Activated CD4-positive, CD25-positive, alpha-beta regulatory T cell treated with anti-CD3 and anti-CD28 coated beads, Interleukin-2, amount 50 U/mL, for 72 hours (primary cell): ENCODE results near the gene PSMB1.

Source experiments
- DNase-seq: peaks from one replicate; pipeline ENCODE4 v3.0.0; 2021

Gene PSMB1

DNA sequence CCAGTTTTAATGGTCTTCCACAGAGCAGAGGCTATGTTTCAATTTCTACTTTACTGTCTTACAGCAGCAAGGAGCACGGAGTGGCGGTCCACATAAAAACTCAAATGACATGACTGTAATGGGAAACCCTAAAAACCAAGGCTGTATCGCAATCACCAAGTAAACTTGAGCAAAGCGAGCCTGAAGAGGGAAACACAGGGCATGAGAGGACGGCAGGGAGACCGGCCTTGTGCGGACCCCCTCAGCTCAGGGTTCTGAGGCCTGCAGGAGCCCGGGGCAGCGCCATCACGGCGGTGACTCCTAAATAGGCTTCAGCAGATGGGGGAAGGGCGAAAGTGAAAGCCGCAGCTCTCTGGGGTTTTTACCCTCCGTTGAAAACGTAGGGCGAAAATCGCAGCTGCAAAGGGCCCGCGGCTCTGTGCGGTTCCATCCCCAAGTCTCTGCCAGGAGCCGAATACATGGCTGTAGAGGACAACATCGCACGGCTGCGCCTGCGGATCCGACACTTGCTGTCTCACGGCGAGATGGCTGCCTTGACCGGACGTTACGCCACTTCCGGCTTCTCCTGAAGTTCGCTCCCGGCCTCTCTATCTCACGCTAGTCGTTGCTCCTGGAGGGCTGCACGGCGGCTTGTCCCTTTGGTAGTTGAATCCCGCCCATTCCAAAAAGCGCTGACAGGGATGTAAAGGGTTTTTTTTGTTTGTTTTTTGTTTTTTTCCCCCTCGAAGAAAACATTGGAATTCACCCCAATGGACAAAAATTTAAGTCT lies at the start of gene PSMB1:
TSS of gene PSMB1 (minus strand) at position 543 of the 769 bp plus-strand sequence. CDS start at position 478, 65 bp downstream.
- DNase-seq = peak; percentile 79

DNA sequence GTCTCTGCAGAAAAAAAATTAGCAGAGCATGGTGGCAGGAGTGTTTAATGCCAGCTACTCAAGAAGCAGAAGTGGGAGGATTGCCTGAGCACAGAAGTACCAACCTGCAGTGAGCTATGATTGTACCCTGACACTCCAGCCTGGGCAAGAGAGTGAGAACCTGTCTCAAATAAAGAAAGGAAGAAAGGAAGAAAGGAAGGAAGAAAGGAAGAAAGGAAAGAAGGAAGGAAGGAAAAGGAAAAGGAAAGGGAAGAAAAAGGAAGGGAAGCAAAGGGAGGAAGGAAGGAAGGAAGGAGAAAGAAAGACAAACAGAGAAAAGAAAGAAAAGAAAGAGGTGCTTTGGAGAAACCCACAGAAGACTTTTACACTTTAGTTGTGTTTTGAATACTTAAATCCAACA lies 44.2 kb upstream of the PSMB1 start:
- no peak for DNase-seq

DNA sequence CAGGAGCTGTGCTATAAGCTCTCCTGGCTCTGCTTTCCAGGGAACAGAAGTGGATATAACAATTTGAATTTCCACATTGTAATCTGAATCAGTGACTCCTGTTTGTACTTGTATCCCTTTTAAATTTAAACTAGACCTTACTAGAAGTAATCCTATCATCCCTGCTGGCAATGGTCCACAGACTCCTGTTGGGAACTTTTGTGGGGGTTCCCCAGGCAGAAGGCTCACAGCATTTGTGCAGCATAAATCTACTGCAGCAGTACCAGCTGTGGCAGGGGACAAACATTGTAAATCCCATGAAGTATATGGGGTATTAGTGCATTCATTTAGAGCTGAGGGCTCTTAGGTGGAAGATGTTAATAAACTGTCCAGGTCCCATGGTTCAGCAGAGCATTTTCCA lies 43.3 kb upstream of the PSMB1 start:
- no peak for DNase-seq

DNA sequence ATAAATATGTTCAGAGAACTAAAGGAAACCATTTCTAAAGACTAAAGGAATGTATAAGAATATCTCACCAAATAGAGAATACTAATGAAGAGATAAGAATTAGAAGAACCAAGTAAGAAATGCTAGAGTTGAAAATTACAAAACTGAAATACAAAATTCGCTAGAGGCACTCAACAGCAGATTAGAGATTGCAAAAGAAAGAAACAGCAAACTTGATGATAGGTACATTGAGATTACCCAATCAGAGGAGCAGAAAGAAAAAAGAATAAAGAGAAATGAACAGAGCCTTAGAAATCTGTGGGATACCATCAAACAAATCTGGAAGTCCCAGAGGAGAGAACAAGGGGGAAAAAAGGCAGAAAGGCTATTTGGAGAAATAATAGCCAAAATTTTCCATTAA lies 37.6 kb upstream of the PSMB1 start:
- no peak for DNase-seq

DNA sequence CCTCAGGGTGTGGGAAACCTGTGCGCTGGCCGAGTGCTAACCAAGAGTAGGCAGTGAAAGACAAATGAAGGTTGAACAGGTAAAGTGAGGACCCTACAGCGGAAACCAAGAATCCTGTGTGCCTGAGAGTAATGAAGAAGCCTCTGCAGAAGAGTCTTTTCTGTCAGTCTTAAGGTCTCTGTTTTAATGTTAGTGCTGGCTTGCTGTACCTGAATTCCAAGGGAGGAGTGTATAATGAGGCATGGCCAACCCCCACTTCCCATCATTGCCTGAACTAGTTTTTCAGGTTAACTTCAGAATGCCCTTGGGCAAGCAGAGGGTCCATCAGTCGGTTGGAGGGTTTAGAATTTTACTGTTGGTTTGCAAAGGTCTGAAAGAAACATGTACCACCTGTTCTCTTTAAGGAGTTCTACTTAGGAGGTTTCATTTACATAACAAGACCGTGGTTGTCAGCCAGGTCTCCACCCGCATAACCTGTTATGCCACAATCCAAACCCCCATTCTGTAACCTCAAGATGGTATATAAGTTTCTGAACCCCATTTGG lies 31.9 kb upstream of the PSMB1 start:
- no peak for DNase-seq

DNA sequence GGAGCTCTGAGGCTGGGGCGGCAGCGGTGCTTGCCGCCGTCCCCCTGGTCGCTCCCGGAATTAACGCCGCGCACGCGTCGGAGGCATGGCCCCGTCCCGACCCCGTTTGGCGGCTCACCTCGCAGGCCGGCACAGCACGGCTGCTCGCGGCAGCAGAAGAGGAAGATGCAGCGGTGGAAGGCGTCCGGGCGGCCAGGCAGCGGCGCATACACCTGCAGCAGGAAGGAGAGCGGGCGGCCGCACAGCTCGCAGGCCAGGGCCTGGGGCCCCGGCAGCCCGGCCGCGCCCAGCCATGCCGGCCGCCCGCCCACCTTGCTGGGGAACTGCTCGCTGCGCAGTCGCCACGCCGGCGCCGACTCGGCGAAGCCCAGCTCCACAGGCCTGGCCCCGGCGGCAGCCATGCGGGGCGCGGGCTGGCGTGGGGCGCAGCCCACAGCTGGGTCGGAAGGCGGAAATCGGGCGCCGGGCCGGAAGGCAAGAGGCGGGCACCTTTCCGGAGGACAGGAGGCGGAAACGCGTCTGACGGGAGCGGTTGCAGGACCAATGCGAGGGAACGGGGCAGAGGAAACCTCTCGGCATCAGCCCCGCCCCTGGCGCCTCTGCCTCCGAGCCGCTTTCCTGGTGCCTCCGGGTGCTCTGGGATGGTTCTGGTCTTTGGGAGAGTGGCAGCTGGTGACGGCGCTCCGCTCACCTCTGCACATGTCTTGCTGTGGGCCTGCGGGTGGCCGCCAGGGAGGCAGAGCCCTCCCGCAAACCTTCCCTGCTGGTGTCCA lies 31.3 kb upstream of the PSMB1 start, which contains the start of gene PDCD2:
TSS of gene PDCD2 (minus strand) at position 457 of the 773 bp plus-strand sequence. CDS start at position 401, 56 bp downstream.
- DNase-seq = peak; percentile 89

DNA sequence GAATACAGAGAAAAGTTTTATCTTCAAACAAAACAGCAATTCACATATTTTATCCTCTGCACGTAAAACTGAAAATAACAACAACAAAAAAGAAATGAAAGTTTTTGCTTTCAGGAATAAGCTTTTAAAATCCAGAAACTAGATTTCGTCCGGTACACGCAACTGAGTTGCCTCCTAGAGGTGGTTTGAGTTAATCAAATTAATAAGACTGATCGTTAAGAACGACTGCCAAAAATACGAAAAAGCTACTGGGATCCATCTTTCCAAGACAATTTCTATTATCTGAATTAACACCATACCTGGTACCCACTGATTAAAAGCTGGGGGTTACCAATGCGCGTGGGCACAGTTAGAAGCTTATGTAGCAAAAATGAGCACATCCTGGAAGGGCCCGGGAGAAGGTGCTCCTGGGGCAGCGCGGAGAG lies 30.7 kb upstream of the PSMB1 start:
- DNase-seq = no peak

DNA sequence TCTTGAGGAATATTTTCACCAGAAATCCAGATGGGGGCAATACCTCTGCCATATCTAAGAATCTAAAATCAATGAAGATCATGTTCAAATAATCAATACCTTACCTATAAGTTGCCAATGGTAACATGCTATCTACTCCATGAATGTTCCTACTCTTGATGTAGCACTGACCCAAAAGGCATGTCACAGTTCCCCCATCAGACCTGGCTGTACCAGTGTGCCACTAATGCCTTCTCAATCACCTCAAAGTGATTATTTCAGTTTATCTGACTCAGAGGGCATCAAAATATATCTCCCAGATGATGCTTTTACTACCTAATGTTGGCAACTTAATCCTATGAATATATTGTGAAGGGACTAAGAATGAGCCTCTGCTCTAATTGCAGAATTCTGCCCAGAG lies 25.8 kb upstream of the PSMB1 start:
- DNase-seq = no peak

DNA sequence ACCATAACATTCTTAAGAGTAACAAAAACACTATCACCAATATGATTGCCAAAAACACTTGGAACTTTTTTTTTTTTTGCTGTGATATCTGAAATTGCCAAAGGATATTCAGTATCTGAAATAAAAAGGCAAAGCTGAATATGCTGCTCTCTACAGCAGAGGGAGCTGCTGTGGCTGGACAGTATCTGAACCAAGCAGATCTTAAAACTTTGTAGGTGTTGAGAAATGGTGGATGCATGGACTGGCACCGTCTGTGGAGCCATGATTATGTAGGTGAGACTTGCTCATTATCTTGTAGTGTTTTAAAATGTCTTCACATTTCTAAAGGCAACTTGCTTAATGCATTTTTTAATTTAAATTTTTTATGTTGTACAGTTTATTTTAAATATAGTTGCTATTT lies 22.1 kb upstream of the PSMB1 start:
- DNase-seq = no peak

DNA sequence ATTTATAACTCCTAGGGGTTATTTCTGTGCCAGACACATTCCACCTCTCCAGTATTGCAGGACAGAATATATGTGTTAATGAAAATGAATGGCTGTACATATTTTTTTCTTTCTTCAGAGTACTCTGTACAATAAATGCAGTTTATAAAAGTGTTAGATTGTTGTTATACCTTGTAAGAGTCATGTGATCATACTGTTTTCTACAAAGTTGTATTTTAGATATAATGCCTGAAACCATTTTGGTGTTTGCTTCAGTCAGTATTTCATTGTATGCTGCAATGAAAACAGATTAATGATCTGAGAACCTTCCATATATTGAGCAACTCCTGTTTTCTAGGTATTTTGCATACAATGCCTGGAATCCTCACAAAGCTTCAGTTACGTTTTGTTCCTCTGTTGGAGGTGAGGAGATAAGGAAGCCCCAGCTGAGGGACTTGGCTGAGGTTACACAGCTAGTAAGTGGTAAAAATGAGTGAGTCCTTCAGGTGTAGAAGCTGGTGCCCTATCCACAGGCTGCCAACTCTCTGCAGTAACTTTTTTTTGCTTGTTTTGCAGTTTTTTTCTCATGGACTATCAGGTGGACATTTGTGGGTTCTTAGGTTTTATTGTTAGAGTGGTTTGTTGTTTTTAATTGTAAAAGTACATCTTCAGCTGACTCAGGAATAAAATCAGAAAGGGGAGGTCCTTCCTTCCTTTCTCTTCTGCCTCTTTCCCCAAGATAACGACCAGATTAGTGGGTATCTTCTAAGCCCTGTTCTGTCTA lies 19.8 kb upstream of the PSMB1 start:
- no peak for DNase-seq

DNA sequence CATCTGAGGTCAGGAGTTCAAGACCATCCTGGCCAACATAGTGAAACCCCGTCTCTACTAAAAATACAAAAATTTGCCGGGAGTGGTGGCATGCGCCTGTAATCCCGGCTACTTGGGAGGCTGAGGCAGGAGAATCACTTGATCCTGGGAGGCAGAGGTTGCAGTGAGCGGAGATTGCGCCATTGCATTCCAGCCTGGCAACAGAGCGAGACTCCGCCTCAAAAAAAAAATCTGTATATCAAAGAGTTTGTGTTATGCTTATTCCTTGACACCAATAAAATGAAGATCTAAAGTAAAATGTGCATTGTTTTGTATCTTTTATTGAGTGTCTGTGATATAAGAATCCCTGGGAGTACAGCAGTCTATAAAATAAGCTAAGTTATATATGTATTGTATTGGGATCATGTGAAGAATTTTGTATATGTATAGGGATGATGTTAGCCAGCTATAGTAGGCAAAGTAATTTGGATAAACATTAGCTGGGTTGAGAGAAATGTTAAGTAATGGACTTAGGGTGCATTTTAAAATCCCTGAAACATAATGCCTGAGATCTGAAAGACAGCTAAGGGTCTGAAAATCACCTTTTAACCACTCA lies 11.9 kb upstream of the PSMB1 start:
- no peak for DNase-seq

DNA sequence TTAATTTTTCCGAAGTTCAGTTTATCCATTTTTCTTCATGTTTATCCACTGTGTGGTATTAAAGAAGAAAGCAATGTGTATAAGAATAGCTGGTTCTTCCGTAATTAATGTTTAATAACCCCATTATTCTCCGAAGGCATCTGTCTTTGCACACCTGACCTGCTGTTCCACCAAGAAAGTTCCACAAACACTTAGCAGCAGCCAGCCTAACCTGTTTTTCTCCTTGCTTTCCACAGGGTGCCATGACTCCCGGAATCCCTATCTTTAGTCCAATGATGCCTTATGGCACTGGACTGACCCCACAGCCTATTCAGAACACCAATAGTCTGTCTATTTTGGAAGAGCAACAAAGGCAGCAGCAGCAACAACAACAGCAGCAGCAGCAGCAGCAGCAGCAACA lies 8.4 kb upstream of the PSMB1 start:
- DNase-seq = no peak

DNA sequence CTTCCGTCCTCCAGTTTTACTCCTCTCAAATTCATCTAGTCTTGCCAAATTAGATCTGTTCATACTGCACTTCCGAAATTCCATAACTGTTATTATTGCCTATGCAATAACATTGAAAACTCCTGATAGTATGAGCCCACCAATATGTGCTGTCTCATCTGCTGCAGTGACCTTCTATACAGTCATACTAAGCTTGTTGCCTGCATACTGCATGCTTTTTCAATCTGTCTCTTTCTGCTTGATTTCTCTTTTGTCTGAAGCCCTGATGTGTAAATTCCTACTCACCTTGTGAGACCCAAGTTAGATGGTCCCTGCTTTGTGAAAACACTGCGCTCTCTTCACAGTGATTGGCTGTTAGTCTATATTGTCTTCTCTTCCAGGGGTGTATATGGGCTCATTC lies 2.2 kb upstream of the PSMB1 start:
- no peak for DNase-seq

DNA sequence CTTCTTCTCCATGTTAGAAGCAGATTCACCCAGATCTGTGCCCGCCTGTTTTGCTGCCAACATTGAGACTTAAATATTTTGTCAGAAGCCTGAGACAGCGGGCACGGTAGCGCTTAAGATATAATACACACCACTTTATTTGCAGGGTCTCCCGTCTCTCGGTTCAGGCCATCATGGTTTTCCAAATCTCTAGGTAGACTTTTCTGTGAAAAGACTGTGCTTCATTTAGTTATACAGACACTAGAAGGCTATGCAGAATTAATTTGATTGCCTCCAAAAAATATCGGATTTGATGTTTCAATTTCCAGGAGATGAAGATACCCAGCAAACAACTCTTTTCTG lies 1.7 kb upstream of the PSMB1 start:
- no peak for DNase-seq

DNA sequence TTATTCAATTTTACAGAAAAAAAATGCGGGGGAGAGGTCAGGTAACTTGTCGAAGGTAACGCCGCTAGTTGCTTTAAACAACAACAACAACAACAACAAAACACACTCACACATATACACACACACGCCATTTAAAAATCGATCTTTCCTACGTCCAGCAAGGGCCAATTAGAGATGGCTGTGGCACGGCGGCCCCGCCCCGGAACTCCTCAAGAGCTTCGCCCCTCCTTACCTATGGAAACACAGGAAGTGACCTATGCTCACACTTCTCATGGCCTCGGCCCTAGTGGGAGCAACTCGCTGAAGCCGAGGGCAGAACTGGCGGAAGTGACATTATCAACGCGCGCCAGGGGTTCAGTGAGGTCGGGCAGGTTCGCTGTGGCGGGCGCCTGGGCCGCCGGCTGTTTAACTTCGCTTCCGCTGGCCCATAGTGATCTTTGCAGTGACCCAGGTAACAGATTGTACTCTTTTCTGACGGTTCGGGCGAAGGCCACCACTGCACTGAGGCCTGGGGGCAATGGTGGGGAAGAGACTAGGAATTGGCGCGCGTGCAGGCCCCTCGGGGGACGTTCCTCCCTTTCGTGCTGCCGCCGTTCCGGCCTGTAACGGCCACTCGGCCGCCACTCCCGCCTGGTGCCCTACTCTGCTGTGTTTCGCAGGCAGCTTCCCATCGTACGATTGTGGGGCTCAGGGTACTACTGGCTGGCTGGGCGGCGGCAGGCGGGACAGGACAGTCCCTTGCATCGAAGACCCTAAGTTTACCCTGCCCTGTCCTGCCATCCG lies 1.1 kb upstream of the PSMB1 start, which contains the start of gene TBP:
TSS of gene TBP (plus strand) at position 357 of the 783 bp plus-strand sequence. CDS start 2,661 bp downstream, outside the sequence.
- peak; percentile 94 for DNase-seq

DNA sequence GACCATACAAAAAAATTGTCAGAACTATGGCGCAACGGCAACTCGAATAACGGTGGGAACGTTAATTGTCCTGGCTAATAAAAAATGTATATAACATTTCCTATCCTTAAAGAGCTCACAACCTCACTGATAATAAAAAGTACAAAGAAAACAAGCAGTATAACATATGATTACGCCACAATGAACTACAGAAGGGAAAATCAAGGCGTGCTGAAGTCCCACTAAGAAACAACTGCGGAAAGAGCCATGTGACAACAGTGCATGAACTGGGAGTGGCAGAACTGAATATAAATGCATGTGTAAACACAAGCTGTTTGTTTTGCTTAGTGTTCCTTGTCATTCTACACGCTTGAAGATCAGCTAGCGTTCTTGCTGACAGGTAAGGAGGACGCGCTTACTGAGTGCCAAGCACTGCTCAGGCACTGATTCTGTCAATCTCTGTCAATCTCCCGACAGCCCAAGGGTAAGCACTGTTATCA lies 466 bp upstream of the PSMB1 start:
- no peak for DNase-seq

DNA sequence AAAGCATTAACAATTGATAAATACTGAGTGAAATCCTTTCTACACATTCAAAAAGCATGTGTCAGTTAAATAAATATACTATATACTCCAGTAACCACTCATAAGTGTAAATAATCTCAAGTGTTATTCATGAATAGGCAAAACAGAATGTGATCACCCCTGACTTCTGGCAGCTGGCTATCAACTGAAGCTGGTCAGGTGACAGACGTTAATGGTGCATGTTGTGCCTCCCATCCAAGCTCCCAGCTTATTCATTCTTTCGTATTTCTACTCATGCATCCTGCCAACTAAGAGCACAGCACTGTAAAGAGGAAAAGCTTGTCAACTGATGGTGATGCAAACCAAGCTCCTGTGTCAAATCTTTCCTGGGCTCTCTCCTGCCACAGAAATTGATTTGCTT lies 7.7 kb downstream of the PSMB1 start:
- no peak for DNase-seq

DNA sequence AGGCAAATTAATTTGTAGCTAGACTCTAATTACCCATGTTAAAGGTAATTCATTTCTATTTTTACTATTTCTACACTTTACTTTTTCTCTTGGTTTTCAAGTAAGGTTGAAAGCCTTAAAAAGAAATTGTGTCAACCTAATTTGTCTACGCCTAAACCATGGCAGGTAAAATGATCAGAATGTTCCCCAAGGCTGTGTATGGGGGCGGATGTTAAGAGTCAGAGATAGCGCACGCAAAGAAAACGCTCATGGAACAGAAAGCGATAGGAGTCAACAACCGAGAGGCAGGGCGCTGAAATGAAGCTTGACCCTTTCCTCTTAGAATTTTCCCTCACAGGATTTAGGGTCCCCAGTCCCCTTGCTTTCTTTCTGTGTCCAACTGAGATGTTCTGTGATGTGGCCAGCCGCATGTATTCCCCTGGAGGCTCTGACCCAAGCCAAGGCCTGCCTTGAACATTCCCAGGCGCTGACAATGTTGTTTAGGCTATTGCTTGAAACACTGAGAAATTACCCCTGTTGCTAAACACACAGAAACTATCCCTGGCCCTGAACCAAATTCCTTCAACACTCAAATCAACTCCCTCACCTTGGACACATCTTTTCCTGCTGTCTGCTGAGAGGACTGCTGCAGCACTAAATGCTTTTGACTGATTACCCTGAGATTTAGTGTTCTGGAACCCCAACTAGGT lies 10.9 kb downstream of the PSMB1 start:
- DNase-seq = no peak

DNA sequence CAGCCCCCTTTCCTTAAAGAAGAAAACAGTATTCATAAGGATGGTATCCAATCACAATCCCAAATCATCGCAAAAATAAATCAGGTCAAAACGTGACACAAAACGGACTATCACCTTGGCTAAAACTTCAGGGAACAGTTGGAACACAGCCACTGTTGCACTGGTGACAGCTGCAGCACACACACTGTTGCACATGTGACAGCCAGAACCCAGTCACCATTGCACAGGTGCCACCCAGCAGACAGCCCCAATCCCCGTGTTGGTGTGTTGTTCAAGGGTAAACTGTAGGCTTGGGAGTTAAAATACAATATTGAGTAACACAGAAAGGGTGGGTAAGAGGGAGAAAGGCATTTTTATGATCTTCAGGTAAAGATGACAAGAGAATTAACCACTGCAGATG lies 15.8 kb downstream of the PSMB1 start:
- no peak for DNase-seq

DNA sequence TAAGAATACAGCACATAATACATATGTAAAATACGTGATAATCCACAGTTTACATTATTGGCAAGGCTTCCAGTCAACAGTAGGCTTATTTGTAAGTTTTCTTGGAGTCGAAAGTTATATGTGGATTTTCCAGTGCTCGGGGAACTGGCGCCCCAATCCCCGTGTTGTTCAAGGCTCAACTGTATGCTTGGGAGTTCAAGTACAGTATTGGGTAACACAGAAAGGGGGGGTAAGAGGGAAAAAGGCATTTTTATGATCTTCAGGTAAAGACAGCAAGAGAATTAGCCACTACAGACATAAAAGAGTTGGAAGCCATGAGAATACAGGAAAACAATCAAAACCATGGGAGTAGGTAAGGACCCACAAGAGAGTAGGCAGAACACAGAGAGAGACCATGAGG lies 16.4 kb downstream of the PSMB1 start:
- no peak for DNase-seq

DNA sequence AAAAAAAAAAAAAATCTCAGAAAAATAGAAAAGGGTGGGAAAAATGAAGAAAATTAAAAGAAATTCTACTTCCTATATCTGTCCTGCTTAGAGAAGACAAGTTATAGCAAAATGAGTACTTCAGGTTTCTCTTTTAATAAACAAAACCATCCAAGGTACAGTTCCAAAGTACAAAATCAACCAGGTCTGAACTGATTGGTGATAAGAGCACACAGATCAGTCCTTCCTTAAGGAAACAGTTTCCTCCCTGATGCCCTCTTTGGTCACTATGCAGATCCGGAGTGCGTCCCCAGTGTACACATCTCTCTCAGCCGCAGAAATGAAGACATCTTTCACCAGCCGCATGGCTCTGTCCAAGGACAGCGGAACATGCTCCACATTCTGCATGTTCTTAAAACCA lies 18.1 kb downstream of the PSMB1 start:
- DNase-seq = no peak
